Measurements from ENCODE around the gene ZNF229.

Gene ZNF229

DNA sequence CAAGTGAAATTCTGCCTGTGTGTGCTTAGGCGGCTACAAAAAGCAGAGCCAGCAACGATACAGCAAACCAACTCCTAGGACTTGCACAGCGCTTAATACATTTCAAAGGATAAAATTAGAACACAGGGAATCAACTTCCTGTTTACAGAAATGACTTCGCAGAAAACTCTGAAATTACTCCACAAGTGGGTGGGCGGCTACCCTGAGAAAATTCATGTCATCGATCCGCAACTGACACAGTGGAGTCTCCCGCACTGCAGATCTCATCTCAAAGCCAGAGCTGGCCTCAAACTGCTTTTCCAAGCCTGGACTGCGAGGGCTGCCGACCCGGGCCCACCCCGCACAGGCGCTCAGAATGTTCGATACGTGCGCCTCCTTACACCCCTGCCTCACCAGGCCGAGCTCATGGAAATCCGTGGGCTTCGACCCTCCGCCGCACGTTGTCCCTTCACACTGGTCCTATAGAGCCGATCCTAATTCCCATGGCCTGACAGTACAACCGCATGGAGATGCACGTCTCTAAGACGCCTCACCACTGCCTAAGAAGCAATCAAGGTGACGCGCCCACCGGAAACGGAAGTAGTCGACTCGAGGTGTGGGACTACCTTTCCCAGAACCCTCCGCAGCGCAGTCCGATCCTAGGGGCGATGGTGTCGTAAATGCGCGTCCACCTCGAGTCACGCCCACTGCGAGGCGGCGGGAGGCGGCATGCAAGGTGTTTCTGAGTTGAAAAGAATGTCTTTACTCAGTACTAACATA lies at the start of gene ZNF229:
Gene ZNF229, minus strand, starts transcription at position 557 of the 759 bp plus-strand sequence. CDS start 5,625 bp downstream, outside the sequence.
- no peak for TF ChIP-seq RAD21 (IDR thresholded peaks at IDR 0.05; ENCODE audit: low read depth)
- TF ChIP-seq ZBTB7A (IDR thresholded peaks at IDR 0.05; ENCODE audit: low read depth), result no peak
- TF ChIP-seq, protein P1, sequence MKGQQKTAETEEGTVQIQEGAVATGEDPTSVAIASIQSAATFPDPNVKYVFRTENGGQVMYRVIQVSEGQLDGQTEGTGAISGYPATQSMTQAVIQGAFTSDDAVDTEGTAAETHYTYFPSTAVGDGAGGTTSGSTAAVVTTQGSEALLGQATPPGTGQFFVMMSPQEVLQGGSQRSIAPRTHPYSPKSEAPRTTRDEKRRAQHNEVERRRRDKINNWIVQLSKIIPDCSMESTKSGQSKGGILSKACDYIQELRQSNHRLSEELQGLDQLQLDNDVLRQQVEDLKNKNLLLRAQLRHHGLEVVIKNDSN (IDR thresholded peaks at IDR 0.05), result no peak
- TF ChIP-seq CREB1 (IDR thresholded peaks at IDR 0.05; ENCODE audit: low read depth), result no peak
- TF ChIP-seq CEBPB (IDR thresholded peaks at IDR 0.05), result no peak
- TF ChIP-seq TEAD4 (IDR thresholded peaks at IDR 0.05), result no peak
- TF ChIP-seq TCF12 (IDR thresholded peaks at IDR 0.05; ENCODE audit: low read depth), result no peak
- TF ChIP-seq, protein P2, sequence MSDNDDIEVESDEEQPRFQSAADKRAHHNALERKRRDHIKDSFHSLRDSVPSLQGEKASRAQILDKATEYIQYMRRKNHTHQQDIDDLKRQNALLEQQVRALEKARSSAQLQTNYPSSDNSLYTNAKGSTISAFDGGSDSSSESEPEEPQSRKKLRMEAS (IDR thresholded peaks at IDR 0.05), result no peak
- no peak for TF ChIP-seq FOXM1 (IDR thresholded peaks at IDR 0.05; ENCODE audit: borderline replicate concordance, low read depth)
- TF ChIP-seq EGR1 (IDR thresholded peaks at IDR 0.05), result no peak

DNA sequence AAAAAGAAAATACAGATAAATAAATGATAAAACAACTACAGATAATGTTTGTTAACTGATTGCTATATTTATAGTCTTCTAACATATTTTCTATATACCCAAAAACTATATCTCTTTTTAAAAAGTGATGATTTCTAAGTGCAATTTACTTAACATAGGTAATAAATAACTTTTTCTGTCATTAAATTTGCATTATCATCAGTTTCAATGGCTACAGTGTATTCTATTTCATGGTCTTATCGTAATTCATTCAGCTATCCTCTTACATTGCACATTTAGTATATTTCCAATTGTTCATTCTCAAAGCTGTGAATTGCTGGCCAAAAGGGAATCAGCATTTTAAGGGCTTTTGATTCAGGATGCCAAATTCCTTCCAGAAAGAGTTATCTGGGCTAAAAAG lies 48.4 kb upstream of the ZNF229 start:
- TF ChIP-seq, protein P3, sequence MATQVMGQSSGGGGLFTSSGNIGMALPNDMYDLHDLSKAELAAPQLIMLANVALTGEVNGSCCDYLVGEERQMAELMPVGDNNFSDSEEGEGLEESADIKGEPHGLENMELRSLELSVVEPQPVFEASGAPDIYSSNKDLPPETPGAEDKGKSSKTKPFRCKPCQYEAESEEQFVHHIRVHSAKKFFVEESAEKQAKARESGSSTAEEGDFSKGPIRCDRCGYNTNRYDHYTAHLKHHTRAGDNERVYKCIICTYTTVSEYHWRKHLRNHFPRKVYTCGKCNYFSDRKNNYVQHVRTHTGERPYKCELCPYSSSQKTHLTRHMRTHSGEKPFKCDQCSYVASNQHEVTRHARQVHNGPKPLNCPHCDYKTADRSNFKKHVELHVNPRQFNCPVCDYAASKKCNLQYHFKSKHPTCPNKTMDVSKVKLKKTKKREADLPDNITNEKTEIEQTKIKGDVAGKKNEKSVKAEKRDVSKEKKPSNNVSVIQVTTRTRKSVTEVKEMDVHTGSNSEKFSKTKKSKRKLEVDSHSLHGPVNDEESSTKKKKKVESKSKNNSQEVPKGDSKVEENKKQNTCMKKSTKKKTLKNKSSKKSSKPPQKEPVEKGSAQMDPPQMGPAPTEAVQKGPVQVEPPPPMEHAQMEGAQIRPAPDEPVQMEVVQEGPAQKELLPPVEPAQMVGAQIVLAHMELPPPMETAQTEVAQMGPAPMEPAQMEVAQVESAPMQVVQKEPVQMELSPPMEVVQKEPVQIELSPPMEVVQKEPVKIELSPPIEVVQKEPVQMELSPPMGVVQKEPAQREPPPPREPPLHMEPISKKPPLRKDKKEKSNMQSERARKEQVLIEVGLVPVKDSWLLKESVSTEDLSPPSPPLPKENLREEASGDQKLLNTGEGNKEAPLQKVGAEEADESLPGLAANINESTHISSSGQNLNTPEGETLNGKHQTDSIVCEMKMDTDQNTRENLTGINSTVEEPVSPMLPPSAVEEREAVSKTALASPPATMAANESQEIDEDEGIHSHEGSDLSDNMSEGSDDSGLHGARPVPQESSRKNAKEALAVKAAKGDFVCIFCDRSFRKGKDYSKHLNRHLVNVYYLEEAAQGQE (IDR thresholded peaks at IDR 0.05; ENCODE audit: low read depth), result no peak
- no peak for TF ChIP-seq CREB1 (IDR thresholded peaks at IDR 0.05; ENCODE audit: low read depth)
- TF ChIP-seq TAF1 (IDR thresholded peaks at IDR 0.05; ENCODE audit: low read depth), result no peak
- TF ChIP-seq EP300 (IDR thresholded peaks at IDR 0.05; ENCODE audit: borderline replicate concordance), result no peak
- TF ChIP-seq, protein P1 (IDR thresholded peaks at IDR 0.05), result no peak
- TF ChIP-seq FOXM1 (IDR thresholded peaks at IDR 0.05; ENCODE audit: borderline replicate concordance, low read depth), result no peak
- no peak for TF ChIP-seq TCF12 (IDR thresholded peaks at IDR 0.05; ENCODE audit: low read depth)
- no peak for TF ChIP-seq EGR1 (IDR thresholded peaks at IDR 0.05)
- TF ChIP-seq YY1 (IDR thresholded peaks at IDR 0.05; ENCODE audit: low read depth), result no peak
- TF ChIP-seq, protein P2 (IDR thresholded peaks at IDR 0.05), result no peak
- TF ChIP-seq ZBTB7A (IDR thresholded peaks at IDR 0.05; ENCODE audit: low read depth), result no peak
- TF ChIP-seq NFIC (IDR thresholded peaks at IDR 0.05), result no peak
- TF ChIP-seq TEAD4 (IDR thresholded peaks at IDR 0.05), result no peak
- no peak for TF ChIP-seq CEBPB (IDR thresholded peaks at IDR 0.05)
- TF ChIP-seq RAD21 (IDR thresholded peaks at IDR 0.05; ENCODE audit: low read depth), result no peak

DNA sequence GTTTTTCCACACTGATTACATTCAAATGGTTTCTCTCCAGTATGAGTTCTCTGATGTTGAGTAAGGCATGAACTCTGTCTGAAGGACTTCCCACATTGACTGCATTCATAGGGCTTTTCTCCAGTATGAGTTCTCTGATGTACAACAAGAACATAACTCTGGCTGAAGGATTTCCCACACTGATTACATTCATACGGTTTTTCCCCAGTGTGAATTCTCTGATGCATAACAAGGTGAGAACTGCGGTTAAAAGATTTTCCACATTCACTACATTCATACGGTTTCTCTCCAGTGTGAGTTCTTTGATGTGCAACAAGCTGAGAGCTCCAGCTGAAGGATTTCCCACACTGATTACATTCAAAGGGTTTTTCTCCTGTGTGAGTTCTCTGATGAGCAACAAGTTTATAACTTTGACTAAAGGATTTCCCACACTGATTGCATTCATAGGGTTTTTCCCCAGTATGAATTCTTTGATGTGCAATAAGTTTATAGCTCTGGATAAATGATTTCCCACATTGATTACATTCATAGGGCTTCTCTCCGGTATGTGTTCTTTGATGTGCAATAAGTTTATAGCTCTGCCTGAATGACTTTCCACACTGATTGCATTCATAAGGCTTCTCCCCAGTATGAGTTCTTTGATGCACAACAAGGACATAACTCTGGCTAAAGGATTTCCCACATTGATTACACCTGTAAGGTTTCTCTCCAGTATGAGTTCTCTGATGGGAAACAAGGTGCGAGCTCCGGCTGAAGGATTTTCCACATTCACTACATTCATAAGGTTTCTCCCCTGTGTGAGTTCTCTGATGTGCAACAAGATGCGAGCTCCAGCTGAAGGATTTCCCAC lies 28.5 kb upstream of the ZNF229 start:
- TF ChIP-seq, protein P3 (IDR thresholded peaks at IDR 0.05; ENCODE audit: low read depth), result no peak
- no peak for TF ChIP-seq TEAD4 (IDR thresholded peaks at IDR 0.05)
- peak; percentile 91 for TF ChIP-seq TCF12 (IDR thresholded peaks at IDR 0.05; ENCODE audit: low read depth)
- TF ChIP-seq, protein P1 (IDR thresholded peaks at IDR 0.05), result peak; percentile 73
- no peak for TF ChIP-seq ZBTB7A (IDR thresholded peaks at IDR 0.05; ENCODE audit: low read depth)
- no peak for TF ChIP-seq NFIC (IDR thresholded peaks at IDR 0.05)
- TF ChIP-seq, protein P2 (IDR thresholded peaks at IDR 0.05), result no peak
- TF ChIP-seq EGR1 (IDR thresholded peaks at IDR 0.05), result no peak
- no peak for TF ChIP-seq YY1 (IDR thresholded peaks at IDR 0.05; ENCODE audit: low read depth)
- TF ChIP-seq EP300 (IDR thresholded peaks at IDR 0.05; ENCODE audit: borderline replicate concordance), result no peak
- no peak for TF ChIP-seq CREB1 (IDR thresholded peaks at IDR 0.05; ENCODE audit: low read depth)

DNA sequence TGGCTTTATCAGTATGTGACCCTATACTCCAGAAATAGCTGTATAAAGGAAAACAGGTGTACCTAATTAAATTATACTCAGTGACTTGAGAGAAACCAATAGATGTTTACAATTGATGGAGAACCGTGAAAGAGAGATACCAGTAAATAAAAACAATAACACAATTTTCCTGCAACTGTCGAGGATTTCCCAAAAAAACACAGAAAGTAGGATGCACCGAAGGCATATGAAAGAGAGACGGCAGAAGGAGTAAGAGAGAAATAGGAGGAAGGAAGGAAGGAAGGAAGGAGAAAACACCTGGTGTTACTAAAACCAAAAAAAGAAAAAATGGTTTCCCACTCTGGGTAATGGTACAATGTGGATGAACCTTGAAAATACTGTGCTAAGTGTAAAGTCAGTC lies 6.8 kb upstream of the ZNF229 start:
- TF ChIP-seq EP300 (IDR thresholded peaks at IDR 0.05; ENCODE audit: borderline replicate concordance), result no peak
- no peak for TF ChIP-seq TEAD4 (IDR thresholded peaks at IDR 0.05)
- TF ChIP-seq, protein P2 (IDR thresholded peaks at IDR 0.05), result no peak
- TF ChIP-seq EGR1 (IDR thresholded peaks at IDR 0.05), result no peak
- no peak for TF ChIP-seq CEBPB (IDR thresholded peaks at IDR 0.05)
- TF ChIP-seq TAF1 (IDR thresholded peaks at IDR 0.05; ENCODE audit: low read depth), result no peak
- TF ChIP-seq, protein P3 (IDR thresholded peaks at IDR 0.05; ENCODE audit: low read depth), result no peak
- TF ChIP-seq YY1 (IDR thresholded peaks at IDR 0.05; ENCODE audit: low read depth), result no peak
- TF ChIP-seq ZBTB7A (IDR thresholded peaks at IDR 0.05; ENCODE audit: low read depth), result no peak
- TF ChIP-seq RAD21 (IDR thresholded peaks at IDR 0.05; ENCODE audit: low read depth), result no peak
- TF ChIP-seq CREB1 (IDR thresholded peaks at IDR 0.05; ENCODE audit: low read depth), result no peak
- TF ChIP-seq, protein P1 (IDR thresholded peaks at IDR 0.05), result no peak
- TF ChIP-seq FOXM1 (IDR thresholded peaks at IDR 0.05; ENCODE audit: borderline replicate concordance, low read depth), result no peak
- TF ChIP-seq NFIC (IDR thresholded peaks at IDR 0.05), result no peak
- no peak for TF ChIP-seq TCF12 (IDR thresholded peaks at IDR 0.05; ENCODE audit: low read depth)
